Measurements from ENCODE around the gene ARID4B.

The ARID4B gene

DNA sequence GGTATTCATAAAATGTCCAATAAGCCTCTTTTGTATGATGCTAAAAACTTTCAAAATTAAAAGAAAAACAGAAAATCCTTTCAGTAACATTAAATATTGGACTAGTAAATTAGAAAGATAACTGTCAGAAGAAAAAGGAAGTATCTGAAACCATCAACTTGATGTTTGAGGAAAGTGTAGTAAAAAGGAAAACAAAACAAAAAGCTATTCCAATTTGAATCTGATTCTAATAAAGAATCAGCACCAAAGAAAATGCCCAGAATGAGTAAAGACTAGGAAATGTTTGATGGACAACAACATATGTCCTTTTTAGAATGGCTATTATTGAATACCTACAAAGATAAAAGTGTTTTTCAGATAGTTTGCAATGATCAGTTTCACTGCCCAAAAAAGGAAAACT is 87.0 kb downstream of the ARID4B start:
- TF ChIP-seq, protein P1, sequence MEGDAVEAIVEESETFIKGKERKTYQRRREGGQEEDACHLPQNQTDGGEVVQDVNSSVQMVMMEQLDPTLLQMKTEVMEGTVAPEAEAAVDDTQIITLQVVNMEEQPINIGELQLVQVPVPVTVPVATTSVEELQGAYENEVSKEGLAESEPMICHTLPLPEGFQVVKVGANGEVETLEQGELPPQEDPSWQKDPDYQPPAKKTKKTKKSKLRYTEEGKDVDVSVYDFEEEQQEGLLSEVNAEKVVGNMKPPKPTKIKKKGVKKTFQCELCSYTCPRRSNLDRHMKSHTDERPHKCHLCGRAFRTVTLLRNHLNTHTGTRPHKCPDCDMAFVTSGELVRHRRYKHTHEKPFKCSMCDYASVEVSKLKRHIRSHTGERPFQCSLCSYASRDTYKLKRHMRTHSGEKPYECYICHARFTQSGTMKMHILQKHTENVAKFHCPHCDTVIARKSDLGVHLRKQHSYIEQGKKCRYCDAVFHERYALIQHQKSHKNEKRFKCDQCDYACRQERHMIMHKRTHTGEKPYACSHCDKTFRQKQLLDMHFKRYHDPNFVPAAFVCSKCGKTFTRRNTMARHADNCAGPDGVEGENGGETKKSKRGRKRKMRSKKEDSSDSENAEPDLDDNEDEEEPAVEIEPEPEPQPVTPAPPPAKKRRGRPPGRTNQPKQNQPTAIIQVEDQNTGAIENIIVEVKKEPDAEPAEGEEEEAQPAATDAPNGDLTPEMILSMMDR (IDR thresholded peaks at IDR 0.05; ENCODE audit: borderline replicate concordance, insufficient read depth, low read depth, low read length), result no peak

DNA sequence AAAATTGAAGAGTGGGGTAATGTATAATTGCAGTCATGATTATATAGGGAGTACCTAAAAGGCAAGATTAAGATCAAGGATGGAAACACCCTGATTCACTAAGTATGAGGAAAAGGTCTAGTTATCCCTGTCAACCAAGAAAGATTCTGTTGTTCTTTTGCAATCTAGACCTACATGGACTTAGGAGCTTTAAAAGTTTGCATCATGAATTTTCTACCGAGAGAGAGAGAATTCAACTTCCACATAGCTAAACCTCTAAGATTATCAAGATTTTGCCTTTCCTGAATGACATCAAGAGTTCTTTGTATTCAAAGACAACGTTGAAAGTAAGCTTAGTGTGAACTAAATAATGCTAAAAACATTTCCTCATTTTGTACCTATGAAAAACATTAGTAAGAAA is 88.1 kb downstream of the ARID4B start:
- no peak overlapping the region for H3K4me3 ChIP-seq (ENCODE audit: low read depth, low read length)
- TF ChIP-seq, protein P1 (IDR thresholded peaks at IDR 0.05; ENCODE audit: borderline replicate concordance, insufficient read depth, low read depth, low read length), result no peak

More for the DNA sequence above, 87.0 kb downstream of the ARID4B start:
- no peak overlapping the region for H3K4me3 ChIP-seq (ENCODE audit: low read depth, low read length)

DNA sequence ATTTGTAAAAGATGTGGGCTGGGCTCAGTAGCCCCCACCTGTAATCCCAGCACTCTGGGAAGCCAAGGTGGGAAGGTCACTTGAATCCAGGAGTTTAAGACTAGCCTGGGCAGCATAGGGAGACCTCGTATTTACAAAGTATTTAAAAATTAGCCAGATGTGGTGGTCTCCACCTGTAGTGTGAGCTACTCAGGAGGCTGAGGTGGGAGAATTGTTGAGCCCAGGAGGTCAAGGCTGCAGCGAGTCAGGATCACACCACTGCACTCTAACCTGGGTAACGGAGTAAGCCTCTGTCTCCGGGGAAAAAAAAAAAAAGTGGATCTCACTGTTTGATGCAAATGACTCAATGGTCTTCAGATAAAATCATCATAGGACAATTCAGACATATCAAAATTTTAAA is 89.4 kb downstream of the ARID4B start:
- TF ChIP-seq, protein P1 (IDR thresholded peaks at IDR 0.05; ENCODE audit: borderline replicate concordance, insufficient read depth, low read depth, low read length), result no peak
- H3K4me3 ChIP-seq (ENCODE audit: low read depth, low read length), result no peak overlapping the region

DNA sequence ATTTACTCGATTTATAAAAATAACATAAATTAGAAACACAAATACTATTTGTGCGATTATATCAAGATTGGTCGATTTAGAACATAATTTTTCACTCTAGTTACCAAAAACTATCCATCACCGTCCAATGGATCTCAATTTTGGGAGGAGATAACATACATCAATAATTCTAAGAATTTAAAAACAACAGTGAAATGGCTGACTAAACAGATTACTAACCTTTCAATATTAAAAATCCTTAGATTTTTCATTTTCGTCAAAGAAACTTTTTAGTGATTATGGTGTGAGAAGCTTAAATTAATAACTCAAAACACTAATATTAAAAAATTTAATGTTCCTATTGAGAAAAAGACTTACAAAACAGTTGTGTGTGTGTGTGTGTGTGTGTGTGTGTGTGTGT is 91.9 kb downstream of the ARID4B start:
- H3K4me3 ChIP-seq (ENCODE audit: low read depth, low read length), result no peak overlapping the region
- TF ChIP-seq, protein P1 (IDR thresholded peaks at IDR 0.05; ENCODE audit: borderline replicate concordance, insufficient read depth, low read depth, low read length), result no peak

DNA sequence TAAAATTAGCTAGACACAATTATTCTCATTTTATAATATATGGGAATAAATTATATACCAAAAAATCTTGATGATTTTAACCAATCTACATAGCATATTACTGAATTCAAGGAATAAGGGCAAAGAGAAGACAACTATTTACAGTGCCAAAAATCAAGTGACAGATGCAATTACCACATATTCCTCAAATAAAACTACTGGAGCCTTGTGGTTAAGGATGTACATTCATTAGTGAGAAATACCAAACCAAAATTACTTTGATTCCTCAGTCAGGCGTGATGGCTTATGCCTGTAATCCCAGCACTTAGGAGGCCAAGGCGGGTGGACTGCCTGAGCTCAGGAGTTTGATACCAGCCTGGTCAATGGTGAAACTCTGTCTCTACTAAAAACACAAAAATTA is 98.1 kb downstream of the ARID4B start:
- no peak overlapping the region for H3K4me3 ChIP-seq (ENCODE audit: low read depth, low read length)
- TF ChIP-seq, protein P1 (IDR thresholded peaks at IDR 0.05; ENCODE audit: borderline replicate concordance, insufficient read depth, low read depth, low read length), result no peak

DNA sequence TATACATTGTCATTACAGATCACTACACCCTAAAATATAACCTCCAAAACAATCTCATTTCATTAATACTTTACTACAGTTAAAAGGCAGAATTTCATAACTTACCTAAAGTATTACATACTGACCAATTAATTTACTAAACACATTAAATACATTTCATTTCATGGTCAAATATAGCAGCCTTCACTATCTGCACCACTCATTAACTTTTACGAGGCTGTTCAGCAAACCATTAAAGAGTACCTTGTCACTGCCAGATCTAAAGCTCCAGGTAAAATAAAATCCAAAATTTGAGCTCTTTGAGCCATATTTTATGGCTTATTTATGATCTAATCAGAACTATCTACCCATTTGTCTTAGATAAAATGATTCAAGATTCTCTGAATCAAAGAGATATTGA is 100.6 kb downstream of the ARID4B start:
- H3K4me3 ChIP-seq (ENCODE audit: low read depth, low read length), result no peak overlapping the region
- TF ChIP-seq, protein P1 (IDR thresholded peaks at IDR 0.05; ENCODE audit: borderline replicate concordance, insufficient read depth, low read depth, low read length), result no peak

DNA sequence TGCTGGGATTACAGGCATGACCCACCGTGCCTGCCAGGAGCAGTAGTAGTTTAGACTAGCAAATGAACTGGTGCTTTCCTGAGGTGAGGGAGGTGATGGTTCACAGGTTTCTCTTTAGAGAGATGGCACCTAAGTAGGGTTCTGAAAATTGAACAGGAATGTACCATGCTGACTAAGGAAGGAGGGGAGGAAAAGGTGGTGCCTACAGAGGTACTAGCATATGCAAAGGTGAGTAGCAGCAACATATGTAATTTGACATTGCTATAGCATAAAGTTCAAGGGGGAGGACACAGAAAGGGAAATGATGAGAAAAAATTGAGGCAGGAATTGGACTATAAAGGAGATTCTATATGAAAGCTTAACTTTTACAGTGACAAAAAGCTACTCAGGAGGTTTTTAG is 101.0 kb downstream of the ARID4B start:
- no peak overlapping the region for H3K4me3 ChIP-seq (ENCODE audit: low read depth, low read length)
- TF ChIP-seq, protein P1 (IDR thresholded peaks at IDR 0.05; ENCODE audit: borderline replicate concordance, insufficient read depth, low read depth, low read length), result no peak
